T-cell (primary cell): ENCODE measurements around the gene SCRG1. TPM values are rescaled to one million over a fixed set of nuclear protein-coding genes. Genes with fewer than 3 reads are reported as not detected.

Experiments
- ATAC-seq, 4 experiments: fragments of 200-7000 bp in 3 of 4; fragments of 150-1000 bp in 1 of 4; cut with Tn5 transposase; replicated peaks in 1 of 4; 1 replicate in 3 of 4; 2 replicates in 1 of 4; pipeline ENCODE4 v1.10.0; 2021; ENCODE audit warnings: moderate library complexity in 3 of 4, mild to moderate bottlenecking in 2 of 4, moderate number of reproducible peaks in 1 of 4
- CTCF ChIA-PET, 2 donors: fragments of 300-600 bp; sonication (Branson Sonifier 250); formaldehyde crosslinking; loops; one replicate each; lab custom pipeline; 2022; ENCODE audit warnings: antibody characterized with exemption in 2 of 2; lab: Charles Lee
- POLR2A ChIA-PET, 2 donors: fragments of 300-600 bp; sonication (Branson Sonifier 250); formaldehyde crosslinking; loops; one replicate each; lab custom pipeline; 2022; ENCODE audit warnings: antibody characterized with exemption in 2 of 2; lab: Charles Lee
- DNase-seq, 35 experiments: peaks; one replicate each; pipeline versions ENCODE4 v3.0.0 to v3.0.0-alpha.2; 2013 to 2023
- H3K27ac ChIP-seq: one replicate; pipeline ENCODE4 v1.5.1; 2013; ENCODE audit warnings: low read length
- H3K27me3 ChIP-seq, 2 experiments: replicated peaks in 1 of 2; 1 replicate in 1 of 2; 2 replicates in 1 of 2; pipeline versions ENCODE4 v1.6.1 to v1.7.0; 2013; ENCODE audit warnings: low read length in 1 of 2, mixed read lengths in 1 of 2; ENCODE audit not compliant: control insufficient read depth in 2 of 2, insufficient read depth in 2 of 2; ENCODE audit errors: extremely low read depth in 1 of 2
- H3K36me3 ChIP-seq, 2 donors: 1 replicate in 1 of 2; 2 replicates in 1 of 2; pipeline versions ENCODE4 v1.6.1 to v1.7.0; 2013; ENCODE audit warnings: low read length in 1 of 2; ENCODE audit not compliant: control insufficient read depth in 2 of 2, insufficient read depth in 1 of 2; ENCODE audit errors: extremely low read depth in 1 of 2
- H3K4me1 ChIP-seq, 2 experiments: 1 replicate in 1 of 2; 2 replicates in 1 of 2; pipeline versions ENCODE4 v1.6.1 to v1.7.0; 2013; ENCODE audit warnings: low read length in 2 of 2, mixed read lengths in 1 of 2; ENCODE audit not compliant: insufficient read depth in 2 of 2, control insufficient read depth in 1 of 2; ENCODE audit errors: extremely low read depth in 1 of 2
- H3K4me3 ChIP-seq, 2 donors: 1 replicate in 1 of 2; 2 replicates in 1 of 2; pipeline versions ENCODE4 v1.5.1 to v1.7.0; 2013; ENCODE audit warnings: mild to moderate bottlenecking in 2 of 2, low read length in 1 of 2, moderate library complexity in 1 of 2; ENCODE audit not compliant: control insufficient read depth in 1 of 2; ENCODE audit errors: extremely low read depth in 1 of 2
- H3K9me3 ChIP-seq: 2 replicates; pipeline ENCODE4 v1.7.0; 2013
- H3K27ac Mint-ChIP-seq, 2 donors: one replicate each; pipeline ENCODE4 v1.8.0; 2020 to 2021; ENCODE audit warnings: mild to moderate bottlenecking in 2 of 2, mixed read lengths in 2 of 2
- H3K27me3 Mint-ChIP-seq, 2 donors: one replicate each; pipeline ENCODE4 v1.8.0; 2021 to 2022; ENCODE audit warnings: mixed read lengths in 2 of 2
- H3K36me3 Mint-ChIP-seq: one replicate; pipeline ENCODE4 v1.8.0; 2021; ENCODE audit warnings: mixed read lengths
- H3K4me1 Mint-ChIP-seq, 3 donors: one replicate each; pipeline ENCODE4 v1.8.0; 2020 to 2022; ENCODE audit warnings: mixed read lengths in 3 of 3, mild to moderate bottlenecking in 1 of 3
- H3K4me3 Mint-ChIP-seq, 3 donors: one replicate each; pipeline ENCODE4 v1.8.0; 2020 to 2022; ENCODE audit warnings: mild to moderate bottlenecking in 3 of 3, mixed read lengths in 3 of 3, moderate library complexity in 3 of 3
- H3K9me3 Mint-ChIP-seq, 3 donors: one replicate each; pipeline ENCODE4 v1.8.0; 2020 to 2022; ENCODE audit warnings: mixed read lengths in 3 of 3
- WGBS: methylation state at CpG from one replicate; pipeline ENCODE4 v1.1.5; 2013; ENCODE audit warnings: missing lambda C conversion rate; ENCODE audit not compliant: insufficient coverage; 5-methylcytosine and 5-hydroxymethylcytosine counted together
- total RNA-seq, 35 experiments: library from RNA in 6 of 35; stranded (reverse) in 6 of 35; fragments of 120-200 nt in 1 of 35; gene quantifications; one replicate each; pipeline versions ENCODE4 v1.2.1 to v1.2.4 and lab custom pipeline; 2013 to 2026

The SCRG1 gene
- total RNA-seq (not detected), total RNA-seq (lab: John Stamatoyannopoulos, UW) (0 to 0.05 (median 0) reads per million in 29 experiments)
- not detected for total RNA-seq (2013)

- no peak for ATAC-seq
- Histone ChIP-seq H3K27me3 (no peaks in the 10 kb centered on the region), H3K27ac (no peak within 1 kb of the TSS), H3K9me3 (no peaks in the 10 kb centered on the region), H3K4me3 (no peak within 1 kb of the TSS), H3K4me1 (no peaks in the 10 kb centered on the region), H3K36me3 (no peaks in the 10 kb centered on the region)
- CTCF ChIA-PET: interaction anchor here in 1 of 2 donors (0.7 kb wide), 1 partner anchor 15 kb away, joined by 3 read pairs; no protein-coding TSS in a partner anchor
- 94% methylated on average over 2 of the region's 4 CpGs for WGBS
- Mint-ChIP-seq H3K4me3 (no peak within 1 kb of the TSS), H3K36me3 (peaks cover 13% of the 10 kb centered on the region), H3K27me3 (peaks cover 0 to 5% of the 10 kb centered on the region in 2 donors), H3K27ac (no peak within 1 kb of the TSS), H3K4me1 (no peaks in the 10 kb centered on the region), H3K9me3 (no peaks in the 10 kb centered on the region)
- DNase-seq: no peak
- POLR2A ChIA-PET: no interaction called here
Measured at GRCh38 chr4:173398779-173399415, at the start of gene SCRG1. Gene SCRG1 (minus strand): TSS chr4:173399116. CDS start chr4:173391414, 7,702 bp downstream.

GRCh38 chr4:173448103-173448502 is 49.2 kb upstream of the SCRG1 start:
- Histone ChIP-seq H3K4me3 (no peak overlapping the region), H3K27me3 (no peaks in the 10 kb centered on the region), H3K36me3 (no peaks in the 10 kb centered on the region), H3K4me1 (no peaks in the 10 kb centered on the region), H3K27ac (no peak overlapping the region), H3K9me3 (no peaks in the 10 kb centered on the region)
- ATAC-seq (no peak), DNase-seq (no peak)
- Mint-ChIP-seq H3K4me1 (no peaks in the 10 kb centered on the region), H3K27ac (no peak overlapping the region), H3K36me3 (peaks cover 6% of the 10 kb centered on the region), H3K27me3 (peaks cover 0 to 5% of the 10 kb centered on the region in 2 donors), H3K4me3 (no peak overlapping the region), H3K9me3 (no peaks in the 10 kb centered on the region)
- ChIA-PET POLR2A (no interaction called here), CTCF (interaction anchor here in 1 of 2 donors (1.0 kb wide), 1 partner anchor 26 kb away, joined by 3 read pairs; no protein-coding TSS in a partner anchor)
- WGBS: no CpG with 5 or more reads among the region's 2 CpGs

- no CpG with 5 or more reads among the region's 1 CpG for WGBS
- Mint-ChIP-seq H3K27me3 (peaks cover 0 to 5% of the 10 kb centered on the region in 2 donors), H3K4me3 (no peak overlapping the region), H3K36me3 (peaks cover 6% of the 10 kb centered on the region), H3K4me1 (peaks cover under 1 to 4% (median 2%) of the 10 kb centered on the region in 3 donors), H3K9me3 (no peaks in the 10 kb centered on the region), H3K27ac (no peak overlapping the region)
- H3K9me3 ChIP-seq: no peaks in the 10 kb centered on the region
- no peak overlapping the region for H3K27ac ChIP-seq
- H3K4me3 ChIP-seq: no peak overlapping the region
- no peaks in the 10 kb centered on the region for H3K27me3 ChIP-seq
- ATAC-seq (no peak), DNase-seq (no peak)
- H3K4me1 ChIP-seq: no peaks in the 10 kb centered on the region
- POLR2A ChIA-PET: no interaction called here
- no peaks in the 10 kb centered on the region for H3K36me3 ChIP-seq
- CTCF ChIA-PET: no interaction called here
Measured at GRCh38 chr4:173446416-173446815, 47.5 kb upstream of the SCRG1 start.

- ChIA-PET CTCF (interaction anchor here in 1 of 2 donors (0.6 to 1.1 kb wide), 2 partner anchors 8 to 29 kb away, joined by 3 to 7 read pairs; no protein-coding TSS in a partner anchor), POLR2A (no interaction called here)
- no peak overlapping the region for H3K4me3 ChIP-seq
- Mint-ChIP-seq H3K36me3 (peaks cover 6% of the 10 kb centered on the region), H3K4me1 (peaks cover 10 to 22% (median 12%) of the 10 kb centered on the region in 3 donors), H3K9me3 (peaks cover 0 to 3% (median 0%) of the 10 kb centered on the region in 3 donors), H3K4me3 (no peak overlapping the region), H3K27ac (no peak overlapping the region), H3K27me3 (no peaks in the 10 kb centered on the region)
- ATAC-seq: no peak
- DNase-seq: no peak
- no peaks in the 10 kb centered on the region for H3K27me3 ChIP-seq
- H3K9me3 ChIP-seq: no peaks in the 10 kb centered on the region
- no peak overlapping the region for H3K27ac ChIP-seq
- no peaks in the 10 kb centered on the region for H3K36me3 ChIP-seq
- no peaks in the 10 kb centered on the region for H3K4me1 ChIP-seq
Measured at GRCh38 chr4:173443121-173443520, 44.2 kb upstream of the SCRG1 start.

GRCh38 chr4:173442223-173442932 is 43.5 kb upstream of the SCRG1 start:
- ATAC-seq (no peak), DNase-seq (no peak)
- Mint-ChIP-seq H3K27me3 (no peaks in the 10 kb centered on the region), H3K36me3 (peaks cover 6% of the 10 kb centered on the region), H3K9me3 (peaks cover 0 to 3% (median 0%) of the 10 kb centered on the region in 3 donors), H3K27ac (no peak overlapping the region), H3K4me3 (no peak overlapping the region), H3K4me1 (peaks cover 10 to 22% (median 12%) of the 10 kb centered on the region in 3 donors)
- Histone ChIP-seq H3K4me1 (no peaks in the 10 kb centered on the region), H3K9me3 (no peaks in the 10 kb centered on the region), H3K4me3 (no peak overlapping the region), H3K27me3 (no peaks in the 10 kb centered on the region), H3K27ac (no peak overlapping the region), H3K36me3 (no peaks in the 10 kb centered on the region)
- ChIA-PET CTCF (no interaction called here), POLR2A (no interaction called here)
- 93% methylated on average over 3 of the region's 10 CpGs for WGBS

GRCh38 chr4:173440888-173441287 is 42.0 kb upstream of the SCRG1 start:
- no peaks in the 10 kb centered on the region for H3K27me3 ChIP-seq
- no peaks in the 10 kb centered on the region for H3K9me3 ChIP-seq
- no CpG with 5 or more reads among the region's 3 CpGs for WGBS
- POLR2A ChIA-PET: no interaction called here
- no peaks in the 10 kb centered on the region for H3K27me3 Mint-ChIP-seq
- H3K9me3 Mint-ChIP-seq: peaks cover 0 to 3% (median 0%) of the 10 kb centered on the region in 3 donors
- no peak overlapping the region for H3K4me3 Mint-ChIP-seq
- peaks cover 10 to 22% (median 12%) of the 10 kb centered on the region in 3 donors for H3K4me1 Mint-ChIP-seq
- DNase-seq: no peak
- peak in 1 of 4 experiments; percentile 80 for ATAC-seq
- H3K4me3 ChIP-seq: no peak overlapping the region
- H3K4me1 ChIP-seq: no peaks in the 10 kb centered on the region
- peak overlapping the region in 1 of 2 donors; percentile 11 for H3K27ac Mint-ChIP-seq
- CTCF ChIA-PET: no interaction called here
- H3K36me3 ChIP-seq: no peaks in the 10 kb centered on the region
- H3K36me3 Mint-ChIP-seq: peaks cover 6% of the 10 kb centered on the region
- H3K27ac ChIP-seq: no peak overlapping the region
